Endothelial cell of umbilical vein (primary cell): ENCODE measurements around the gene ABCC5. TPM values are rescaled to one million over a fixed set of nuclear protein-coding genes. Genes with fewer than 3 reads are reported as not detected.
A peak's percentile ranks its signal among the peaks of the same experiment; 100 is the strongest.
"Not testable (repeated sequence)": the region's sequence is repeated elsewhere in the genome, so short reads cannot be mapped to it uniquely, and the experiment has no call there.

Experiments
- BruUV-seq: library from RNA; stranded (reverse); fragments of 400-500 nt; replicated peaks from 2 replicates; lab custom pipeline; 2021; lab: Mats Ljungman, UMichigan
- CTCF ChIA-PET: fragments of 300-600, 350-600 bp; sonication (Branson Sonifier 250); formaldehyde crosslinking; loops from one replicate; lab custom pipeline; 2021; ENCODE audit warnings: antibody characterized with exemption, inconsistent platforms; lab: Charles Lee
- POLR2A ChIA-PET: fragments of 300-600, 350-600 bp; sonication (Branson Sonifier 250); formaldehyde crosslinking; loops from one replicate; lab custom pipeline; 2021; ENCODE audit warnings: antibody characterized with exemption, inconsistent platforms; lab: Charles Lee
- DNase-seq: peaks from one replicate; pipeline ENCODE4 v3.0.0-alpha.2; 2011; ENCODE audit warnings: low read depth, low spot score
- FAIRE-seq: peaks from 2 replicates; lab custom pipeline; 2011; peaks lifted over from hg19 to GRCh38; lab: Jason Lieb, UNC
- H2AFZ ChIP-seq: 2 replicates; pipeline ENCODE4 v1.6.0; 2012; ENCODE audit warnings: low read depth, low read length, control low read depth, inconsistent platforms
- H3K27ac ChIP-seq: 2 replicates; pipeline ENCODE4 v1.5.1; 2011; ENCODE audit warnings: low read depth, mild to moderate bottlenecking, control low read depth, low read length, moderate library complexity; ENCODE audit not compliant: insufficient read depth
- H3K27me3 ChIP-seq, 2 experiments: 2 replicates each; pipeline versions ENCODE4 v1.6.0 to v1.6.1; 2011; ENCODE audit warnings: low read length in 2 of 2, mixed read lengths in 1 of 2; ENCODE audit not compliant: control insufficient read depth in 2 of 2, insufficient read depth in 2 of 2
- H3K36me3 ChIP-seq, 2 experiments: 2 replicates in 1 of 2; 3 replicates in 1 of 2; pipeline ENCODE4 v1.5.1; 2011; ENCODE audit warnings: low read length in 2 of 2, mild to moderate bottlenecking in 1 of 2, moderate library complexity in 1 of 2; ENCODE audit not compliant: control insufficient read depth in 2 of 2, insufficient read depth in 2 of 2; ENCODE audit errors: extremely low read depth in 1 of 2
- H3K4me1 ChIP-seq: 3 replicates; pipeline ENCODE4 v1.5.1; 2011; ENCODE audit warnings: mild to moderate bottlenecking, low read length; ENCODE audit not compliant: control insufficient read depth, insufficient read depth; ENCODE audit errors: extremely low read depth
- H3K4me2 ChIP-seq: 2 replicates; pipeline ENCODE4 v1.6.1; 2011; ENCODE audit warnings: low read length, control low read depth, mixed read lengths; ENCODE audit not compliant: insufficient read depth
- H3K4me3 ChIP-seq, 3 experiments: fragments of 200-600 bp in 1 of 3; sonication (generic), shearing (Covaris generic) in 1 of 3; replicated peaks in 1 of 3; 2 replicates each; pipeline ENCODE4 v1.5.1; 2011 to 2016; ENCODE audit warnings: control low read depth in 3 of 3, low read length in 3 of 3, mild to moderate bottlenecking in 2 of 3, inconsistent platforms in 1 of 3, low read depth in 1 of 3, moderate library complexity in 1 of 3; ENCODE audit not compliant: insufficient read depth in 1 of 3
- H3K79me2 ChIP-seq: 2 replicates; pipeline ENCODE4 v1.6.0; 2012; ENCODE audit warnings: low read length, inconsistent platforms; ENCODE audit not compliant: control insufficient read depth, insufficient read depth
- H3K9ac ChIP-seq: replicated peaks from 2 replicates; pipeline ENCODE3; 2011; ENCODE audit warnings: low read length, control low read depth; ENCODE audit not compliant: insufficient read depth; ENCODE audit errors: extremely low read depth
- H3K9me1 ChIP-seq: replicated peaks from 3 replicates; pipeline ENCODE4 v1.6.0; 2011; ENCODE audit warnings: mild to moderate bottlenecking, low read length; ENCODE audit not compliant: control insufficient read depth, insufficient read depth; ENCODE audit errors: extremely low read depth
- H3K9me3 ChIP-seq: replicated peaks from 2 replicates; pipeline ENCODE4 v1.5.1; 2012; ENCODE audit warnings: low read length, inconsistent platforms; ENCODE audit not compliant: control insufficient read depth, insufficient read depth
- H4K20me1 ChIP-seq: replicated peaks from 2 replicates; pipeline ENCODE3; 2011; ENCODE audit warnings: mild to moderate bottlenecking, low read length; ENCODE audit not compliant: control insufficient read depth, insufficient read depth; ENCODE audit errors: extremely low read depth
- EZH2 ChIP-seq: IDR thresholded peaks from 2 replicates; pipeline ENCODE4 v1.6.1; 2012; ENCODE audit warnings: borderline replicate concordance, low read depth, mild to moderate bottlenecking, moderate library complexity, low read length, inconsistent platforms; ENCODE audit not compliant: severe bottlenecking
- FOS ChIP-seq: IDR thresholded peaks from 2 replicates; pipeline ENCODE4 v1.6.1; 2011; ENCODE audit warnings: mild to moderate bottlenecking, low read length, moderate library complexity, borderline replicate concordance; ENCODE audit not compliant: insufficient read depth
- GATA2 ChIP-seq: IDR thresholded peaks from 2 replicates; pipeline ENCODE4 v1.7.0; 2011; ENCODE audit warnings: low read depth, mild to moderate bottlenecking, moderate library complexity, mixed read lengths, low read length; ENCODE audit not compliant: insufficient read length, insufficient read depth
- JUN ChIP-seq: IDR thresholded peaks from 2 replicates; pipeline ENCODE4 v1.6.1; 2011; ENCODE audit warnings: borderline replicate concordance, low read depth; ENCODE audit not compliant: insufficient read length, insufficient read depth
- MYC ChIP-seq: IDR thresholded peaks from one replicate; pipeline ENCODE4 v1.6.1; 2011; ENCODE audit warnings: mild to moderate bottlenecking, low read depth, low read length
- POLR2A ChIP-seq: IDR thresholded peaks from 2 replicates; pipeline ENCODE4 v1.6.1; 2012; ENCODE audit warnings: low read depth, mild to moderate bottlenecking, control low read depth, low read length
- POLR2AphosphoS5 ChIP-seq: IDR thresholded peaks from 2 replicates; pipeline ENCODE4 v1.6.1; 2012; ENCODE audit warnings: low read depth, mild to moderate bottlenecking, control low read depth, low read length, moderate library complexity; ENCODE audit not compliant: insufficient read depth
- dilution Hi-C: fragments of 300-500 bp; cut with MboI; formaldehyde crosslinking; loops from one replicate; pipeline ENCODE4 v1.15.0; 2019; ENCODE audit warnings: low sequenced_read_pairs; ENCODE audit not compliant: extremely low pct_ligation_motif_present
- intact Hi-C: fragments of 100-400 bp; cut with micrococcal nuclease; formaldehyde crosslinking; loops from one replicate; pipeline ENCODE4 v1.10.0; 2022
- polyA plus RNA-seq, 4 experiments: library from polyadenylated mRNA; depleted of rRNA in 3 of 4; stranded (reverse) in 3 of 4; unstranded in 1 of 4; fragments of >200 nt; gene quantifications; 2 replicates each; pipeline versions ENCODE4 v1.2.1 to v1.2.3, GENCODE V29; 2011 to 2012; ENCODE audit warnings: missing spikeins in 1 of 4
- total RNA-seq: library from RNA; stranded (reverse); gene quantifications from 2 replicates; pipeline ENCODE4 v1.2.3, GENCODE V29; 2021
- TF ChIP-seq, protein P1 (sequence below), 2 donors: IDR thresholded peaks; 1 replicate in 1 of 2; 2 replicates in 1 of 2; pipeline ENCODE4 v1.5.1; 2011; ENCODE audit warnings: low read length in 2 of 2, mild to moderate bottlenecking in 2 of 2, moderate library complexity in 2 of 2, control low read depth in 1 of 2, inconsistent platforms in 1 of 2, low read depth in 1 of 2; ENCODE audit not compliant: insufficient read depth in 1 of 2; ENCODE audit errors: extremely low read depth in 1 of 2
- TF ChIP-seq, protein P2 (sequence below): IDR thresholded peaks from 2 replicates; pipeline ENCODE4 v1.6.1; 2011; ENCODE audit not compliant: insufficient read depth, insufficient read length

The ABCC5 gene
- total and polyA plus RNA-seq, 2 donors (not counting 3 experiments of a cell fraction or from before 2014, with no cell fraction given), result 22.5 to 24.6 TPM

- BruUV-seq, dilution Hi-C loops, H3K27me3 ChIP-seq, H3K4me2 ChIP-seq, FAIRE-seq, H3K79me2 ChIP-seq, H3K4me3 ChIP-seq, H3K9me1 ChIP-seq, H3K9me3 ChIP-seq, H4K20me1 ChIP-seq, H2AFZ ChIP-seq, intact Hi-C loops, DNase-seq, H3K9ac ChIP-seq, H3K36me3 ChIP-seq, H3K27ac ChIP-seq: not testable (repeated sequence)
- POLR2A ChIA-PET, result interaction anchor here (1.3 kb wide), 1 partner anchor 11 kb away, joined by 3 read pairs; no protein-coding TSS in a partner anchor
- CTCF ChIA-PET, result interaction anchor here (0.6 to 3.3 kb wide), 3 partner anchors 9 to 112 kb away, joined by 3 to 31 read pairs (median 3); partner anchors contain the start of gene ABCC5
- peaks cover 15% of the 10 kb centered on the region for H3K4me1 ChIP-seq
Observed at GRCh38 chr3:184007143-184007813, 10.4 kb downstream of the ABCC5 start.

GRCh38 chr3:184005941-184006507, 11.7 kb downstream of the ABCC5 start:
- no peak overlapping the region for H3K9ac ChIP-seq
- FAIRE-seq, result peak; percentile 33
- no peaks in the 10 kb centered on the region for H3K36me3 ChIP-seq
- dilution Hi-C loops (no loop called here), intact Hi-C loops (no loop called here)
- peak; percentile 69 for DNase-seq
- H3K4me1 ChIP-seq, result peaks cover 15% of the 10 kb centered on the region
- H3K9me3 ChIP-seq, result no peaks in the 10 kb centered on the region
- POLR2A ChIA-PET, result interaction anchor here (0.7 to 1.3 kb wide), 3 partner anchors 12 to 14 kb away, joined by 3 to 7 read pairs (median 5); partner anchors contain the start of gene ABCC5
- no TSS peak for BruUV-seq
- CTCF ChIA-PET, result interaction anchor here (0.9 to 3.3 kb wide), 6 partner anchors 8 to 283 kb away, joined by 3 to 31 read pairs (median 4); partner anchors contain the start of genes ABCC5 and PARL
- H3K79me2 ChIP-seq, result no peaks in the 10 kb centered on the region
- H4K20me1 ChIP-seq, result no peaks in the 10 kb centered on the region
- H3K4me2 ChIP-seq, result peak overlapping the region; percentile 66
- no peak overlapping the region for H3K27ac ChIP-seq
- H3K27me3 ChIP-seq, result no peaks in the 10 kb centered on the region
- H3K4me3 ChIP-seq, result peak overlapping the region in 1 of 3 experiments; percentile 27
- TF ChIP-seq, protein P1, sequence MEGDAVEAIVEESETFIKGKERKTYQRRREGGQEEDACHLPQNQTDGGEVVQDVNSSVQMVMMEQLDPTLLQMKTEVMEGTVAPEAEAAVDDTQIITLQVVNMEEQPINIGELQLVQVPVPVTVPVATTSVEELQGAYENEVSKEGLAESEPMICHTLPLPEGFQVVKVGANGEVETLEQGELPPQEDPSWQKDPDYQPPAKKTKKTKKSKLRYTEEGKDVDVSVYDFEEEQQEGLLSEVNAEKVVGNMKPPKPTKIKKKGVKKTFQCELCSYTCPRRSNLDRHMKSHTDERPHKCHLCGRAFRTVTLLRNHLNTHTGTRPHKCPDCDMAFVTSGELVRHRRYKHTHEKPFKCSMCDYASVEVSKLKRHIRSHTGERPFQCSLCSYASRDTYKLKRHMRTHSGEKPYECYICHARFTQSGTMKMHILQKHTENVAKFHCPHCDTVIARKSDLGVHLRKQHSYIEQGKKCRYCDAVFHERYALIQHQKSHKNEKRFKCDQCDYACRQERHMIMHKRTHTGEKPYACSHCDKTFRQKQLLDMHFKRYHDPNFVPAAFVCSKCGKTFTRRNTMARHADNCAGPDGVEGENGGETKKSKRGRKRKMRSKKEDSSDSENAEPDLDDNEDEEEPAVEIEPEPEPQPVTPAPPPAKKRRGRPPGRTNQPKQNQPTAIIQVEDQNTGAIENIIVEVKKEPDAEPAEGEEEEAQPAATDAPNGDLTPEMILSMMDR (IDR thresholded peaks at IDR 0.05; ENCODE audit: extremely low read depth in 1 of 2, insufficient read depth in 1 of 2, low read depth in 1 of 2, low read length in 2 of 2), result no peak
- TF ChIP-seq EZH2 (no peak), MYC (no peak), POLR2A (no peak), JUN (no peak), FOS (peak; percentile 7), POLR2AphosphoS5 (no peak), GATA2 (peak; percentile 74)
- TF ChIP-seq, protein P2, sequence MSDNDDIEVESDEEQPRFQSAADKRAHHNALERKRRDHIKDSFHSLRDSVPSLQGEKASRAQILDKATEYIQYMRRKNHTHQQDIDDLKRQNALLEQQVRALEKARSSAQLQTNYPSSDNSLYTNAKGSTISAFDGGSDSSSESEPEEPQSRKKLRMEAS, result no peak
- peak overlapping the region; percentile 71 for H2AFZ ChIP-seq
- no peaks in the 10 kb centered on the region for H3K9me1 ChIP-seq
